GM12878 (cell line): ENCODE results near the gene FAM171A1. TPM values are rescaled to one million over a fixed set of nuclear protein-coding genes. Genes with fewer than 3 reads are reported as not detected.
A peak's percentile ranks its signal among the peaks of the same experiment; 100 is the strongest.

Experiments
- ATAC-seq: fragments of 200-7000 bp; cut with Tn5 transposase; 3 replicates; pipeline ENCODE4 v1.9.1; 2020; ENCODE audit warnings: mild to moderate bottlenecking, moderate library complexity
- BruUV-seq: library from RNA; stranded (reverse); fragments of 400-500 nt; replicated peaks from 2 replicates; lab custom pipeline; 2021; lab: Mats Ljungman, UMichigan
- CTCF ChIA-PET: fragments of 300-600 bp; sonication (Branson Sonifier 250); formaldehyde crosslinking; extraction: SDS; loops from one replicate; lab custom pipeline; 2021; ENCODE audit warnings: inconsistent platforms; lab: Yijun Ruan, JAX
- POLR2A ChIA-PET: fragments of 350-600 bp; formaldehyde crosslinking; extraction: SDS; loops from one replicate; lab custom pipeline; 2021; ENCODE audit warnings: inconsistent platforms; lab: Charles Lee
- RAD21 ChIA-PET: fragments of 300-600 bp; sonication (Branson Sonifier 250); formaldehyde crosslinking; loops from one replicate; lab custom pipeline; 2023; ENCODE audit warnings: antibody characterized with exemption; ENCODE audit not compliant: unreplicated experiment; lab: Charles Lee
- SMC1A ChIA-PET: fragments of 300-600 bp; sonication (Branson Sonifier 250); formaldehyde crosslinking; loops from one replicate; lab custom pipeline; 2023; ENCODE audit not compliant: unreplicated experiment, uncharacterized antibody; lab: Charles Lee
- DNase-seq: peaks from one replicate; pipeline ENCODE4 v3.0.0-alpha.2; 2011; ENCODE audit warnings: low read depth, low spot score
- FAIRE-seq: peaks from 3 replicates; lab custom pipeline; 2011; peaks lifted over from hg19 to GRCh38; lab: Jason Lieb, UNC
- H2AFZ ChIP-seq: 2 replicates; pipeline ENCODE4 v1.6.0; 2011; ENCODE audit warnings: low read depth, low read length, control low read depth; ENCODE audit not compliant: control insufficient read depth
- H3K27ac ChIP-seq: 2 replicates; pipeline ENCODE4 v1.5.1; 2011; ENCODE audit warnings: control low read depth; ENCODE audit not compliant: control insufficient read depth, insufficient read depth
- H3K27me3 ChIP-seq, 2 experiments: replicated peaks in 1 of 2; 2 replicates each; pipeline versions ENCODE4 v1.6.0 to v1.6.1; 2011; ENCODE audit warnings: low read length in 1 of 2; ENCODE audit not compliant: control insufficient read depth in 2 of 2, insufficient read depth in 2 of 2
- H3K36me3 ChIP-seq, 2 experiments: 2 replicates each; pipeline ENCODE4 v1.5.1; 2011; ENCODE audit warnings: low read length in 1 of 2; ENCODE audit not compliant: control insufficient read depth in 2 of 2, insufficient read depth in 2 of 2
- H3K4me1 ChIP-seq: 2 replicates; pipeline ENCODE4 v1.6.1; 2011; ENCODE audit warnings: mild to moderate bottlenecking, low read length, moderate library complexity, mixed read lengths; ENCODE audit not compliant: control insufficient read depth, insufficient read depth
- H3K4me2 ChIP-seq: 2 replicates; pipeline ENCODE4 v1.6.0; 2011; ENCODE audit warnings: control low read depth; ENCODE audit not compliant: control insufficient read depth, insufficient read depth
- H3K4me3 ChIP-seq: fragments of 200-600 bp; sonication (generic); 2 replicates; pipeline ENCODE4 v1.5.1; 2016
- H3K79me2 ChIP-seq: 2 replicates; pipeline ENCODE4 v1.6.0; 2011; ENCODE audit warnings: low read length; ENCODE audit not compliant: control insufficient read depth, insufficient read depth
- H3K9ac ChIP-seq: 2 replicates; pipeline ENCODE4 v1.8.0; 2011; ENCODE audit warnings: low read length, control low read depth, mixed read lengths; ENCODE audit not compliant: control insufficient read depth, insufficient read depth
- H3K9me3 ChIP-seq: replicated peaks from 3 replicates; pipeline ENCODE4 v1.5.1; 2011; ENCODE audit warnings: mild to moderate bottlenecking, low read length; ENCODE audit not compliant: control insufficient read depth, insufficient read depth
- H4K20me1 ChIP-seq: 2 replicates; pipeline ENCODE4 v1.6.0; 2011; ENCODE audit not compliant: control insufficient read depth, insufficient read depth
- BMI1 ChIP-seq: fragments of 450-650 bp; IDR thresholded peaks from 2 replicates; pipeline ENCODE4 v1.6.1; 2016; ENCODE audit warnings: mild to moderate bottlenecking, moderate library complexity, borderline replicate concordance
- E4F1 ChIP-seq: fragments of 450-650 bp; IDR thresholded peaks from 2 replicates; pipeline ENCODE4 v1.6.1; 2018; ENCODE audit warnings: borderline replicate concordance, mild to moderate bottlenecking; ENCODE audit not compliant: partially characterized antibody
- EP300 ChIP-seq, 2 experiments: fragments of 150-350 bp in 1 of 2; IDR thresholded peaks; 2 replicates each; pipeline ENCODE4 v1.6.1; 2011 to 2012; ENCODE audit warnings: low read depth in 2 of 2, low read length in 2 of 2, borderline replicate concordance in 1 of 2, improper control_type of control experiment in 1 of 2, inconsistent platforms in 1 of 2; ENCODE audit not compliant: control insufficient read depth in 1 of 2
- FOS ChIP-seq: IDR thresholded peaks from 3 replicates; pipeline ENCODE4 v1.6.1; 2011; ENCODE audit warnings: borderline replicate concordance; ENCODE audit not compliant: insufficient read length; ENCODE audit errors: extremely low read depth
- IRF5 ChIP-seq: fragments of 450-650 bp; IDR thresholded peaks from 2 replicates; pipeline ENCODE4 v1.6.1; 2017; ENCODE audit warnings: borderline replicate concordance
- POLR2AphosphoS5 ChIP-seq: IDR thresholded peaks from 2 replicates; pipeline ENCODE4 v1.6.1; 2011; ENCODE audit warnings: mild to moderate bottlenecking, low read length, inconsistent platforms
- RFX5 ChIP-seq: IDR thresholded peaks from 2 replicates; pipeline ENCODE4 v1.6.1; 2011; ENCODE audit warnings: low read depth, low read length, improper control_type of control experiment
- RUNX3 ChIP-seq: IDR thresholded peaks from 2 replicates; pipeline ENCODE4 v1.6.1; 2012; ENCODE audit warnings: low read length, inconsistent platforms
- SP1 ChIP-seq: IDR thresholded peaks from one replicate; pipeline ENCODE4 v1.6.1; 2011; ENCODE audit warnings: low read depth, low read length
- TAF1 ChIP-seq: IDR thresholded peaks from 2 replicates; pipeline ENCODE4 v1.6.1; 2011; ENCODE audit warnings: mild to moderate bottlenecking, low read depth, low read length, borderline replicate concordance
- TCF7 ChIP-seq: IDR thresholded peaks from 2 replicates; pipeline ENCODE4 v1.6.1; 2014; ENCODE audit warnings: antibody characterized with exemption, borderline replicate concordance
- ZZZ3 ChIP-seq: IDR thresholded peaks from 2 replicates; pipeline ENCODE4 v1.6.1; 2011; ENCODE audit warnings: low read depth; ENCODE audit not compliant: control insufficient read depth, insufficient read length
- WGBS: methylation state at CpG from one replicate; pipeline ENCODE4 v1.1.6; 2016; ENCODE audit warnings: low lambda C conversion rate; ENCODE audit not compliant: insufficient replicate concordance, insufficient coverage; ENCODE audit errors: missing lambda C conversion rate; 5-methylcytosine and 5-hydroxymethylcytosine counted together
- in situ Hi-C: fragments of 300-500 bp; cut with MboI; formaldehyde crosslinking; loops from 9 replicates; pipeline ENCODE4 v1.14.3; 2018; ENCODE audit warnings: mixed read lengths
- intact Hi-C: fragments of 100-400 bp; cut with micrococcal nuclease; formaldehyde crosslinking; loops from one replicate; pipeline ENCODE4 v1.14.2; 2022; ENCODE audit not compliant: unreplicated experiment
- polyA plus RNA-seq, 11 experiments: library from polyadenylated mRNA; depleted of rRNA in 4 of 11; unstranded in 6 of 11; stranded (reverse) in 5 of 11; fragments of >200 nt; fragmentation: Nextera tagmentation in 4 of 11; fragmentation: Illumina TruSeq in 1 of 11; extraction: Ambion mirVana in 4 of 11; extraction: Trizol in 1 of 11; gene quantifications; 1 replicate in 1 of 11; 2 replicates in 10 of 11; pipeline versions ENCODE4 v1.2.1 to v1.2.3, GENCODE V29; 2011 to 2016; ENCODE audit warnings: inconsistent platforms in 2 of 11, missing spikeins in 2 of 11, low read depth in 1 of 11
- total RNA-seq, 4 experiments: library from RNA; depleted of rRNA in 3 of 4; stranded (reverse); fragments of >200 nt in 3 of 4; fragmentation: Illumina TruSeq in 1 of 4; extraction: Trizol in 1 of 4; gene quantifications; 2 replicates each; pipeline versions ENCODE4 v1.2.1 to v1.2.3, GENCODE V29; 2013 to 2021
- TF ChIP-seq, protein P1 (sequence below): fragments of 150-350 bp; IDR thresholded peaks from 2 replicates; pipeline ENCODE4 v1.6.1; 2016; ENCODE audit warnings: low read depth, low read length

FAM171A1 gene
- total and polyA plus RNA-seq, 10 of the 15 experiments (the other 5 are each of a cell fraction or from before 2014, with no cell fraction given): 0.05 to 0.28 (median 0.10) TPM; not detected in 1

DNA sequence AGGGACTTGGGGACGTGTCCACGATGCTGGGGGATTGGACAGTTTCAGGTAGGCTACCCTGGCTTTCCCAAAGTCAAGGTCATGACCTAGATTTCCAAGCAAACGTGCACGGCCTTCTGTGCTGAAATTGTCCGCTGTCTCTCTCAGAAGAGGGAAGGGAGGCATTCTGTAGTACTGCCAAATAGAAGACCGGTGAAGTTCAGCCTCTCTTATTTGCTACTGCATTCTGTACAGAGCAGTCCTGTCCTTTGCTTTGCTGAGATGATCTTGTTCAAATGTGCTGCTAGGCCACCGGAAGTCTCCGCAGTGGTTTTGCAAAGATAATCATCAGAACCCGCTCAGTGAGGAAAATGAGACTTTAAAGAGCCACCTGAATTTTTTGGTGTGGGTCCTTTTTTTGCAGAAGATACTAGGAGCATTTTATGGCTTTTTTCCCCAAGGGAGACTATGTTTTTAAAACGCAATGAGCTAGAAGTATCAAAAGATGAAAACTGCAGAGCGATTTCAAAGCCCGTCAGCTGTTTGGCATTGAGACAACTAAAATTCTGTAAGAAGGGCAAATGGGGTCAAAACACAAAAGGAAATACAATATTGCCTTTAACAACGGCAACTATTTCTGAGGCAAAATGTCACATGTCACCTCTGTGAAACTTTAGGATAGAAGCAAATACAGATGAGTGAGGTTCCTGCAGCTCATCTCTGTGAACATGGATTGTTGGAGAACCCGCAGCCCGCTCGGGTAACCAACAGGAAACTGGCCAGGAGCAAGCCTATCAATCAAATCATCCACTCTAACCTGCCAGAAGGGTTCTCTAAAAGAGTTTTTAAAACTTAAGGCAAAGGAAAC, 201.3 kb downstream of the FAM171A1 start:
- ChIA-PET SMC1A (interaction anchor here (1.3 to 4.0 kb wide), 2 partner anchors 42 to 64 kb away, joined by 3 to 19 read pairs; no protein-coding TSS in a partner anchor), RAD21 (interaction anchor here (3.6 kb wide), 1 partner anchor 47 kb away, joined by 39 read pairs; no protein-coding TSS in a partner anchor), CTCF (interaction anchor here (6.2 kb wide), 1 partner anchor 64 kb away, joined by 38 read pairs; no protein-coding TSS in a partner anchor), POLR2A (interaction anchor here (1.6 kb wide), 1 partner anchor 29 kb away, joined by 4 read pairs; no protein-coding TSS in a partner anchor)
- DNase-seq (no peak), ATAC-seq (no peak), FAIRE-seq (no peak)
- Histone ChIP-seq H3K36me3 (no peaks in the 10 kb centered on the region), H4K20me1 (no peaks in the 10 kb centered on the region), H3K4me1 (peaks cover 8% of the 10 kb centered on the region; the same call in 1 of the 2 replicates), H3K9me3 (no peaks in the 10 kb centered on the region), H3K4me3 (no peak overlapping the region), H3K27me3 (no peaks in the 10 kb centered on the region; a peak in 1 of 4 replicates), H3K4me2 (no peak overlapping the region), H3K9ac (no peak overlapping the region), H3K27ac (no peak overlapping the region), H3K79me2 (peaks cover 3% of the 10 kb centered on the region; the same call in 1 of the 2 replicates), H2AFZ (peak overlapping the region; percentile 45)
- 59% methylated on average over 16 of the region's 16 CpGs for WGBS
- intact Hi-C loops: no loop called here
- BruUV-seq: no TSS peak
- in situ Hi-C loops: loop anchor here (25.0 kb wide), 1 partner anchor 1268 kb away; the partner anchor contains the start of gene PTER
- TF ChIP-seq ZZZ3 (no peak), E4F1 (no peak), RUNX3 (no peak), BMI1 (no peak), IRF5 (no peak), SP1 (no peak), RFX5 (no peak), TCF7 (no peak), POLR2AphosphoS5 (no peak), FOS (no peak), TAF1 (no peak), EP300 (IDR thresholded peaks at IDR 0.05; ENCODE audit: borderline replicate concordance in 1 of 2, control insufficient read depth in 1 of 2, low read depth in 2 of 2, low read length in 2 of 2) (no peak)
- TF ChIP-seq, protein P1, sequence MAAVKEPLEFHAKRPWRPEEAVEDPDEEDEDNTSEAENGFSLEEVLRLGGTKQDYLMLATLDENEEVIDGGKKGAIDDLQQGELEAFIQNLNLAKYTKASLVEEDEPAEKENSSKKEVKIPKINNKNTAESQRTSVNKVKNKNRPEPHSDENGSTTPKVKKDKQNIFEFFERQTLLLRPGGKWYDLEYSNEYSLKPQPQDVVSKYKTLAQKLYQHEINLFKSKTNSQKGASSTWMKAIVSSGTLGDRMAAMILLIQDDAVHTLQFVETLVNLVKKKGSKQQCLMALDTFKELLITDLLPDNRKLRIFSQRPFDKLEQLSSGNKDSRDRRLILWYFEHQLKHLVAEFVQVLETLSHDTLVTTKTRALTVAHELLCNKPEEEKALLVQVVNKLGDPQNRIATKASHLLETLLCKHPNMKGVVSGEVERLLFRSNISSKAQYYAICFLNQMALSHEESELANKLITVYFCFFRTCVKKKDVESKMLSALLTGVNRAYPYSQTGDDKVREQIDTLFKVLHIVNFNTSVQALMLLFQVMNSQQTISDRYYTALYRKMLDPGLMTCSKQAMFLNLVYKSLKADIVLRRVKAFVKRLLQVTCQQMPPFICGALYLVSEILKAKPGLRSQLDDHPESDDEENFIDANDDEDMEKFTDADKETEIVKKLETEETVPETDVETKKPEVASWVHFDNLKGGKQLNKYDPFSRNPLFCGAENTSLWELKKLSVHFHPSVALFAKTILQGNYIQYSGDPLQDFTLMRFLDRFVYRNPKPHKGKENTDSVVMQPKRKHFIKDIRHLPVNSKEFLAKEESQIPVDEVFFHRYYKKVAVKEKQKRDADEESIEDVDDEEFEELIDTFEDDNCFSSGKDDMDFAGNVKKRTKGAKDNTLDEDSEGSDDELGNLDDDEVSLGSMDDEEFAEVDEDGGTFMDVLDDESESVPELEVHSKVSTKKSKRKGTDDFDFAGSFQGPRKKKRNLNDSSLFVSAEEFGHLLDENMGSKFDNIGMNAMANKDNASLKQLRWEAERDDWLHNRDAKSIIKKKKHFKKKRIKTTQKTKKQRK: no peak
